Stromal cell of bone marrow (primary cell): ENCODE measurements around the gene AKAP6.

Experiments used
- DNase-seq: peaks from one replicate; pipeline ENCODE4 v3.0.0-alpha.2; 2012; ENCODE audit warnings: low read depth

AKAP6 gene

GRCh38 chr14:32707742-32708500 lies 378.8 kb downstream of the AKAP6 start:
- no peak for DNase-seq

- peak; percentile 97 for DNase-seq
These were observed 379.9 kb downstream of the AKAP6 start for GRCh38 chr14:32709027-32709426.

- DNase-seq: no peak
These were observed 381.2 kb downstream of the AKAP6 start for GRCh38 chr14:32710231-32710671.

- peak; percentile 28 for DNase-seq
These were observed 381.9 kb downstream of the AKAP6 start for GRCh38 chr14:32710731-32711680.

GRCh38 chr14:32713856-32714255 lies 384.8 kb downstream of the AKAP6 start:
- DNase-seq: no peak

- no peak for DNase-seq
These were observed 390.5 kb downstream of the AKAP6 start for GRCh38 chr14:32719601-32720000.

- DNase-seq: no peak
These were observed 391.8 kb downstream of the AKAP6 start for GRCh38 chr14:32720927-32721326.

GRCh38 chr14:32722631-32723183 lies 393.6 kb downstream of the AKAP6 start:
- DNase-seq: no peak

GRCh38 chr14:32724867-32725471 lies 395.9 kb downstream of the AKAP6 start:
- peak; percentile 54 for DNase-seq

- no peak for DNase-seq
These were observed 397.4 kb downstream of the AKAP6 start for GRCh38 chr14:32726516-32726915.

- no peak for DNase-seq
These were observed 398.7 kb downstream of the AKAP6 start for GRCh38 chr14:32727832-32728231.

GRCh38 chr14:32728526-32728925 lies 399.4 kb downstream of the AKAP6 start:
- DNase-seq: no peak

GRCh38 chr14:32728976-32729375 lies 399.9 kb downstream of the AKAP6 start:
- DNase-seq: no peak

- no peak for DNase-seq
These were observed 402.2 kb downstream of the AKAP6 start for GRCh38 chr14:32731249-32731648.

GRCh38 chr14:32733015-32733414 lies 403.9 kb downstream of the AKAP6 start:
- DNase-seq: no peak

- DNase-seq: no peak
These were observed 405.2 kb downstream of the AKAP6 start for GRCh38 chr14:32734261-32734660.

- DNase-seq: no peak
These were observed 408.5 kb downstream of the AKAP6 start for GRCh38 chr14:32737621-32738020.

GRCh38 chr14:32738206-32738871 lies 409.2 kb downstream of the AKAP6 start:
- no peak for DNase-seq

GRCh38 chr14:32744811-32745445 lies 415.8 kb downstream of the AKAP6 start:
- DNase-seq: no peak

- DNase-seq: no peak
These were observed 425.1 kb downstream of the AKAP6 start for GRCh38 chr14:32754209-32754608.

GRCh38 chr14:32756173-32756572 lies 427.1 kb downstream of the AKAP6 start:
- no peak for DNase-seq
